GM12878 (cell line): ENCODE data around the gene CTDSP1. TPM values are rescaled to one million over a fixed set of nuclear protein-coding genes. Genes with fewer than 3 reads are reported as not detected.

ENCODE experiments used
- BCL11A ChIP-seq: IDR thresholded peaks from 2 replicates; pipeline ENCODE4 v1.6.1; 2011; ENCODE audit warnings: low read depth, low read length
- CBFB ChIP-seq: IDR thresholded peaks from 2 replicates; pipeline ENCODE4 v1.6.1; 2016; ENCODE audit warnings: antibody characterized with exemption, low read depth
- CHD4 ChIP-seq: fragments of 200-600 bp; sonication (generic); IDR thresholded peaks from 2 replicates; pipeline ENCODE4 v1.6.1; 2016; ENCODE audit warnings: mild to moderate bottlenecking
- IKZF1 ChIP-seq: fragments of 450-650 bp; conservative IDR thresholded peaks from 2 replicates; pipeline ENCODE4 v1.6.1; 2017; ENCODE audit warnings: antibody characterized with exemption, mild to moderate bottlenecking
- KAT2A ChIP-seq: conservative IDR thresholded peaks from 2 replicates; pipeline ENCODE4 v1.6.1; 2011; ENCODE audit warnings: low read depth, low read length; ENCODE audit not compliant: control insufficient read depth
- MLLT1 ChIP-seq: fragments of 450-650 bp; IDR thresholded peaks from 2 replicates; pipeline ENCODE4 v1.6.1; 2016; ENCODE audit warnings: mild to moderate bottlenecking
- PRDM15 ChIP-seq: fragments of 450-650 bp; formaldehyde crosslinking; IDR thresholded peaks from 2 replicates; pipeline ENCODE4 v1.4.0; 2020; ENCODE audit warnings: mild to moderate bottlenecking, moderate library complexity
- RAD21 ChIP-seq: IDR thresholded peaks from 2 replicates; pipeline ENCODE4 v1.6.1; 2011; ENCODE audit warnings: mild to moderate bottlenecking, low read depth, low read length, moderate library complexity; ENCODE audit not compliant: insufficient read depth
- RELB ChIP-seq: fragments of 450-650 bp; IDR thresholded peaks from 2 replicates; pipeline ENCODE4 v1.6.1; 2017; ENCODE audit warnings: low read depth, mild to moderate bottlenecking, moderate library complexity
- TCF3 ChIP-seq: IDR thresholded peaks from 2 replicates; pipeline ENCODE4 v1.6.1; 2012; ENCODE audit warnings: low read depth, mild to moderate bottlenecking, low read length, borderline replicate concordance; ENCODE audit not compliant: insufficient read depth
- YY1 ChIP-seq: IDR thresholded peaks from 2 replicates; pipeline ENCODE4 v1.6.1; 2011; ENCODE audit warnings: low read depth, mild to moderate bottlenecking, low read length
- ZBTB40 ChIP-seq: fragments of 450-650 bp; IDR thresholded peaks from 2 replicates; pipeline ENCODE4 v1.6.1; 2016; ENCODE audit warnings: mild to moderate bottlenecking, moderate library complexity, borderline replicate concordance
- ZNF217 ChIP-seq: fragments of 450-650 bp; IDR thresholded peaks from 2 replicates; pipeline ENCODE4 v1.6.1; 2017; ENCODE audit warnings: antibody characterized with exemption, mild to moderate bottlenecking
- polyA plus RNA-seq, 11 experiments: library from polyadenylated mRNA; depleted of rRNA in 4 of 11; unstranded in 6 of 11; stranded (reverse) in 5 of 11; fragments of >200 nt; fragmentation: Nextera tagmentation in 4 of 11; fragmentation: Illumina TruSeq in 1 of 11; extraction: Ambion mirVana in 4 of 11; extraction: Trizol in 1 of 11; gene quantifications; 1 replicate in 1 of 11; 2 replicates in 10 of 11; pipeline versions ENCODE4 v1.2.1 to v1.2.3, GENCODE V29; 2011 to 2016; ENCODE audit warnings: inconsistent platforms in 2 of 11, missing spikeins in 2 of 11, low read depth in 1 of 11
- total RNA-seq, 4 experiments: library from RNA; depleted of rRNA in 3 of 4; stranded (reverse); fragments of >200 nt in 3 of 4; fragmentation: Illumina TruSeq in 1 of 4; extraction: Trizol in 1 of 4; gene quantifications; 2 replicates each; pipeline versions ENCODE4 v1.2.1 to v1.2.3, GENCODE V29; 2013 to 2021

The CTDSP1 gene
- total and polyA plus RNA-seq, 10 of the 15 experiments (the other 5 are each of a cell fraction or from before 2014, with no cell fraction given): 3.0 to 75.9 (median 34.4) TPM

GRCh38 chr2:218398437-218399390 lies 954 bp upstream of the CTDSP1 start (continued):
- TF ChIP-seq ZBTB40 (no peak), PRDM15 (CRISPR knock-in tag) (no peak), RELB (peak; percentile 4), KAT2A (no peak), MLLT1 (peak; percentile 69; the same call in 1 of the 2 replicates), CHD4 (no peak), YY1 (no peak), TCF3 (0 out of 2 replicates have a peak, but pooled peaks have one; percentile 39), ZNF217 (no peak), CBFB (no peak), BCL11A (no peak), RAD21 (no peak), IKZF1 (no peak)
- TF ChIP-seq, all 136 proteins: peak for 18
